Smooth muscle cell (in vitro differentiated cells): ENCODE results near the gene TMEM106B. TPM values are rescaled to one million over a fixed set of nuclear protein-coding genes. Genes with fewer than 3 reads are reported as not detected.

Source experiments
- DNase-seq: peaks from one replicate; lab custom pipeline; 2025; ENCODE audit not compliant: unreplicated experiment; lab: John Stamatoyannopoulos, UW
- H2AFZ ChIP-seq: fragments of 200-600 bp; sonication (generic); 2 replicates; pipeline ENCODE4 v1.6.0; 2016; ENCODE audit warnings: antibody characterized with exemption, low read depth, mild to moderate bottlenecking
- H3F3A ChIP-seq: fragments of 200-600 bp; sonication (generic); 2 replicates; pipeline ENCODE4 v1.6.0; 2017; ENCODE audit warnings: antibody characterized with exemption, low read depth
- H3K27ac ChIP-seq: fragments of 200-600 bp; sonication (generic); 2 replicates; pipeline ENCODE4 v1.5.1; 2016; ENCODE audit warnings: low read depth, mild to moderate bottlenecking
- H3K27me3 ChIP-seq: fragments of 200-600 bp; sonication (generic); 2 replicates; pipeline ENCODE4 v1.6.1; 2016; ENCODE audit warnings: low read depth, mild to moderate bottlenecking
- H3K36me3 ChIP-seq: fragments of 200-600 bp; sonication (generic); 2 replicates; pipeline ENCODE4 v1.5.1; 2016; ENCODE audit warnings: low read depth
- H3K4me1 ChIP-seq: fragments of 200-600 bp; sonication (generic); 2 replicates; pipeline ENCODE4 v1.5.1; 2016; ENCODE audit warnings: low read depth
- H3K4me2 ChIP-seq: fragments of 200-600 bp; sonication (generic); 2 replicates; pipeline ENCODE4 v1.6.0; 2016; ENCODE audit warnings: mild to moderate bottlenecking
- H3K4me3 ChIP-seq: fragments of 200-600 bp; sonication (generic); 2 replicates; pipeline ENCODE4 v1.5.1; 2016; ENCODE audit warnings: mild to moderate bottlenecking
- H3K79me2 ChIP-seq: fragments of 200-600 bp; sonication (generic); 2 replicates; pipeline ENCODE4 v1.6.0; 2016; ENCODE audit warnings: low read depth, mild to moderate bottlenecking
- H3K9ac ChIP-seq: fragments of 200-600 bp; sonication (generic); 2 replicates; pipeline ENCODE4 v1.6.0; 2016; ENCODE audit warnings: low read depth
- H3K9me3 ChIP-seq: fragments of 200-600 bp; sonication (generic); replicated peaks from 2 replicates; pipeline ENCODE4 v1.5.1; 2016; ENCODE audit warnings: low read depth
- H4K20me1 ChIP-seq: fragments of 200-600 bp; sonication (generic); 2 replicates; pipeline ENCODE4 v1.6.0; 2016; ENCODE audit warnings: low read depth
- CTCF ChIP-seq: fragments of 200-600 bp; sonication (generic); IDR thresholded peaks from 2 replicates; pipeline ENCODE4 v1.5.1; 2017; ENCODE audit warnings: borderline replicate concordance, mild to moderate bottlenecking, antibody characterized with exemption; ENCODE audit not compliant: insufficient read depth, poor library complexity, severe bottlenecking
- WGBS: methylation state at CpG from one replicate; pipeline ENCODE4 v1.1.7; 2016; ENCODE audit warnings: low lambda C conversion rate; 5-methylcytosine and 5-hydroxymethylcytosine counted together
- polyA plus RNA-seq: library from polyadenylated mRNA; unstranded; fragments of >200 nt; fragmentation: Nextera tagmentation; extraction: Ambion mirVana; gene quantifications from 2 replicates; pipeline ENCODE4 v1.2.1, GENCODE V29; 2016
- total RNA-seq: library from RNA; depleted of rRNA; stranded (reverse); fragments of >200 nt; gene quantifications from 2 replicates; pipeline ENCODE4 v1.2.3, GENCODE V29; 2014

Gene TMEM106B
- total and polyA plus RNA-seq, 2 experiments from 2014 or later: 27.9 to 132 TPM

- no peaks in the 10 kb centered on the region for H3K27me3 ChIP-seq
- H4K20me1 ChIP-seq: no peaks in the 10 kb centered on the region
- no peak overlapping the region for H2AFZ ChIP-seq
- H3K9me3 ChIP-seq: peaks cover 2% of the 10 kb centered on the region
- H3K36me3 ChIP-seq: peaks cover 15% of the 10 kb centered on the region
- H3F3A ChIP-seq: no peaks in the 10 kb centered on the region
- H3K4me1 ChIP-seq: no peaks in the 10 kb centered on the region
- no peak overlapping the region for H3K4me2 ChIP-seq
- no peaks in the 10 kb centered on the region for H3K79me2 ChIP-seq
- H3K9ac ChIP-seq: no peak overlapping the region
- 97% methylated on average over 2 of the region's 2 CpGs for WGBS
- H3K27ac ChIP-seq: no peak overlapping the region
- TF ChIP-seq CTCF: no peak
- H3K4me3 ChIP-seq: no peak overlapping the region
- DNase-seq: no peak
These were observed 22.1 kb downstream of the TMEM106B start for GRCh38 chr7:12233175-12233574.

- DNase-seq: no peak
- WGBS: 96% methylated on average over 2 of the region's 2 CpGs
- no peak overlapping the region for H3K4me2 ChIP-seq
- TF ChIP-seq CTCF: no peak
- H4K20me1 ChIP-seq: no peaks in the 10 kb centered on the region
- H3K9me3 ChIP-seq: peaks cover 6% of the 10 kb centered on the region
- H3K4me1 ChIP-seq: no peaks in the 10 kb centered on the region
- H3K4me3 ChIP-seq: no peak overlapping the region
- no peaks in the 10 kb centered on the region for H3F3A ChIP-seq
- H3K27ac ChIP-seq: no peak overlapping the region
- no peak overlapping the region for H2AFZ ChIP-seq
- peaks cover 19% of the 10 kb centered on the region for H3K36me3 ChIP-seq
- no peak overlapping the region for H3K9ac ChIP-seq
- no peaks in the 10 kb centered on the region for H3K27me3 ChIP-seq
- H3K79me2 ChIP-seq: no peaks in the 10 kb centered on the region
These were observed 23.3 kb downstream of the TMEM106B start for GRCh38 chr7:12234334-12234865.

GRCh38 chr7:12235970-12236369, 24.9 kb downstream of the TMEM106B start:
- Histone ChIP-seq H4K20me1 (no peaks in the 10 kb centered on the region), H2AFZ (no peak overlapping the region), H3K9me3 (peaks cover 6% of the 10 kb centered on the region), H3K27me3 (no peaks in the 10 kb centered on the region), H3K27ac (no peak overlapping the region), H3K4me2 (no peak overlapping the region), H3K79me2 (no peaks in the 10 kb centered on the region), H3K4me1 (no peaks in the 10 kb centered on the region), H3K36me3 (peaks cover 15% of the 10 kb centered on the region), H3F3A (no peaks in the 10 kb centered on the region), H3K4me3 (no peak overlapping the region), H3K9ac (no peak overlapping the region)
- 98% methylated on average over 1 of the region's 1 CpG for WGBS
- DNase-seq: no peak
- TF ChIP-seq CTCF: no peak

- Histone ChIP-seq H3K4me2 (no peak overlapping the region), H3K27me3 (no peaks in the 10 kb centered on the region), H3K36me3 (peaks cover 15% of the 10 kb centered on the region), H4K20me1 (no peaks in the 10 kb centered on the region), H3K9me3 (peaks cover 6% of the 10 kb centered on the region), H3K79me2 (no peaks in the 10 kb centered on the region), H2AFZ (no peak overlapping the region), H3K9ac (no peak overlapping the region), H3K4me1 (no peaks in the 10 kb centered on the region), H3K4me3 (no peak overlapping the region), H3K27ac (no peak overlapping the region), H3F3A (no peaks in the 10 kb centered on the region)
- no peak for TF ChIP-seq CTCF
- WGBS: 97% methylated on average over 1 of the region's 1 CpG
- no peak for DNase-seq
These were observed 25.9 kb downstream of the TMEM106B start for GRCh38 chr7:12237007-12237406.
